Hematopoietic multipotent progenitor cell treated with erythropoietin and hydrocortisone succinate and interleukin-3 and kit ligand, for 15 days (in vitro differentiated cells): ENCODE data around the gene CABP2.

ENCODE experiments used
- DNase-seq: peaks from one replicate; pipeline ENCODE4 v3.0.0-alpha.2; 2015; ENCODE audit warnings: low spot score

Gene CABP2

DNA sequence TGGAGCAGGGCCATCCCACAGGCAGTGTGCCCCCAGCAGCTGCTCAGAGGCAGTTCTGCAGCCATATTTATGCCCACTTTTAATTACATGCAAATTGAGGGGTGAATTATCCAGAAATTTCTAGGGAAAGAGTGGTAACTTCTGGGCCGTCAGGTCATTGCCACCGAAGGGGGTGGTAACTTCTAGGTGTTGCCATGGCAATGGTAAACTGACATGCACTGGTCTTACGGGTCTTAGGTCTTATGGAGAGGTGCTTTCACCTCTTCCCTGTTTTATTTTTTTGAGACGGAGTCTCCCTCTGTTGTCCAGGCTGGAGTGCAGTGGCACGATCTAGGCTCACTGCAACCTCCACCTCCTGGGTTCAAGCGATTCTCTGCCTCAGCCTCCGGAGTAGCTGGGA lies 50.4 kb downstream of the CABP2 start:
- DNase-seq = no peak

DNA sequence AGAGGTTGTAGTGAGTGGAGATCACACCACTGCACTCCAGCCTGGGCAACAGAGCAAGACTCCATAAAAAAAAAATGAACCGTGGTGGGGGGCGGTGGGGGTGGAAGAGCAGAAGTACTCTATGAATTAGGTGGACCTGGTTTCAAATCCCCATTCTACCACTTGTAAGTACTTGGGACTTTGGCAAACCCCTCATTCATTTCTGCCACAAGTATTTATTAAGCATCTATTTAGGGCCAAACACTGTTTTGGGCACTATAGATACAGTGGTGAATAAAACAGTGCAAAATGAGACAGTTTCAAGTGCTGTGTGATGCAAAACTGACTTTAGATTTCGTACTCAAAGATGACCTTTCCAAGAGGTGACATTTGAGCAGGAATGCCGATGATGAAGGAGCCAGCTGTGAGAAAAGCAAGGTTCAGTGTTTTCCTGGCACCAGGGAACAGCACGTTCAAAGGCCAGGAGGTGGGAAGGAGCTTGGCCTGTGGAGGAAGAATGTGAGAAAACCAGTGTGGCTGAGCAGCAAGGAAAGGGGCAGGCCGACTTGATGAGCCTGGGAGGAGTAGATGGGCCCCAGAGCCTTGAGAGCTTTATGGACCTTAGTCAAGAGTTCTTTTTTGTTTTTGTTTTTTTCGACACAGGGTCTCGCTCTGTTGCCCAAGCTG lies 52.8 kb downstream of the CABP2 start:
- no peak for DNase-seq

DNA sequence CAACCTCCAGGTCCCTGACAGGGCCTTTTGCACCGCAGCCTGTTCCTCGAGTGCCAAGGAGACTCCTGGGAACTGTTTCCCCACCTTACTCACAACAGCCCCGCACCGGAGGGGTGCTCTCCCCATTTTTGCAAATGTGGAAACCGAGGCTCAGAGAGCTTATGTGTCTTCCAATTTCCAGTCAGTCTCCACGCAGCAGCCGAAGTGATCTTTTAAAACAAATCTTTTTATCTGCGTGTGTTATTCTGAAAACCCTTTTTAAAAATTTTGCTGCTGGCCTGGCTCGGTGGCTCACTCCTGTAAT lies 53.8 kb downstream of the CABP2 start:
- DNase-seq = no peak
